Smooth muscle cell (in vitro differentiated cells): ENCODE results near the gene GPR27. TPM values are rescaled to one million over a fixed set of nuclear protein-coding genes. Genes with fewer than 3 reads are reported as not detected.

Experiments
- DNase-seq: peaks from one replicate; lab custom pipeline; 2025; ENCODE audit not compliant: unreplicated experiment; lab: John Stamatoyannopoulos, UW
- H2AFZ ChIP-seq: fragments of 200-600 bp; sonication (generic); 2 replicates; pipeline ENCODE4 v1.6.0; 2016; ENCODE audit warnings: antibody characterized with exemption, low read depth, mild to moderate bottlenecking
- H3F3A ChIP-seq: fragments of 200-600 bp; sonication (generic); 2 replicates; pipeline ENCODE4 v1.6.0; 2017; ENCODE audit warnings: antibody characterized with exemption, low read depth
- H3K27ac ChIP-seq: fragments of 200-600 bp; sonication (generic); 2 replicates; pipeline ENCODE4 v1.5.1; 2016; ENCODE audit warnings: low read depth, mild to moderate bottlenecking
- H3K27me3 ChIP-seq: fragments of 200-600 bp; sonication (generic); 2 replicates; pipeline ENCODE4 v1.6.1; 2016; ENCODE audit warnings: low read depth, mild to moderate bottlenecking
- H3K36me3 ChIP-seq: fragments of 200-600 bp; sonication (generic); 2 replicates; pipeline ENCODE4 v1.5.1; 2016; ENCODE audit warnings: low read depth
- H3K4me1 ChIP-seq: fragments of 200-600 bp; sonication (generic); 2 replicates; pipeline ENCODE4 v1.5.1; 2016; ENCODE audit warnings: low read depth
- H3K4me2 ChIP-seq: fragments of 200-600 bp; sonication (generic); 2 replicates; pipeline ENCODE4 v1.6.0; 2016; ENCODE audit warnings: mild to moderate bottlenecking
- H3K4me3 ChIP-seq: fragments of 200-600 bp; sonication (generic); 2 replicates; pipeline ENCODE4 v1.5.1; 2016; ENCODE audit warnings: mild to moderate bottlenecking
- H3K79me2 ChIP-seq: fragments of 200-600 bp; sonication (generic); 2 replicates; pipeline ENCODE4 v1.6.0; 2016; ENCODE audit warnings: low read depth, mild to moderate bottlenecking
- H3K9ac ChIP-seq: fragments of 200-600 bp; sonication (generic); 2 replicates; pipeline ENCODE4 v1.6.0; 2016; ENCODE audit warnings: low read depth
- H3K9me3 ChIP-seq: fragments of 200-600 bp; sonication (generic); replicated peaks from 2 replicates; pipeline ENCODE4 v1.5.1; 2016; ENCODE audit warnings: low read depth
- H4K20me1 ChIP-seq: fragments of 200-600 bp; sonication (generic); 2 replicates; pipeline ENCODE4 v1.6.0; 2016; ENCODE audit warnings: low read depth
- WGBS: methylation state at CpG from one replicate; pipeline ENCODE4 v1.1.7; 2016; ENCODE audit warnings: low lambda C conversion rate; 5-methylcytosine and 5-hydroxymethylcytosine counted together
- polyA plus RNA-seq: library from polyadenylated mRNA; unstranded; fragments of >200 nt; fragmentation: Nextera tagmentation; extraction: Ambion mirVana; gene quantifications from 2 replicates; pipeline ENCODE4 v1.2.1, GENCODE V29; 2016
- total RNA-seq: library from RNA; depleted of rRNA; stranded (reverse); fragments of >200 nt; gene quantifications from 2 replicates; pipeline ENCODE4 v1.2.3, GENCODE V29; 2014
- TF ChIP-seq, protein P1 (sequence below): fragments of 200-600 bp; sonication (generic); IDR thresholded peaks from 2 replicates; pipeline ENCODE4 v1.5.1; 2017; ENCODE audit warnings: borderline replicate concordance, mild to moderate bottlenecking, antibody characterized with exemption; ENCODE audit not compliant: insufficient read depth, poor library complexity, severe bottlenecking

GPR27 gene, protein sequence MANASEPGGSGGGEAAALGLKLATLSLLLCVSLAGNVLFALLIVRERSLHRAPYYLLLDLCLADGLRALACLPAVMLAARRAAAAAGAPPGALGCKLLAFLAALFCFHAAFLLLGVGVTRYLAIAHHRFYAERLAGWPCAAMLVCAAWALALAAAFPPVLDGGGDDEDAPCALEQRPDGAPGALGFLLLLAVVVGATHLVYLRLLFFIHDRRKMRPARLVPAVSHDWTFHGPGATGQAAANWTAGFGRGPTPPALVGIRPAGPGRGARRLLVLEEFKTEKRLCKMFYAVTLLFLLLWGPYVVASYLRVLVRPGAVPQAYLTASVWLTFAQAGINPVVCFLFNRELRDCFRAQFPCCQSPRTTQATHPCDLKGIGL
- total RNA-seq (0.40 and 1.2 TPM in 2 replicates), polyA plus RNA-seq (0.50 and 0.83 TPM in 2 replicates)

DNA sequence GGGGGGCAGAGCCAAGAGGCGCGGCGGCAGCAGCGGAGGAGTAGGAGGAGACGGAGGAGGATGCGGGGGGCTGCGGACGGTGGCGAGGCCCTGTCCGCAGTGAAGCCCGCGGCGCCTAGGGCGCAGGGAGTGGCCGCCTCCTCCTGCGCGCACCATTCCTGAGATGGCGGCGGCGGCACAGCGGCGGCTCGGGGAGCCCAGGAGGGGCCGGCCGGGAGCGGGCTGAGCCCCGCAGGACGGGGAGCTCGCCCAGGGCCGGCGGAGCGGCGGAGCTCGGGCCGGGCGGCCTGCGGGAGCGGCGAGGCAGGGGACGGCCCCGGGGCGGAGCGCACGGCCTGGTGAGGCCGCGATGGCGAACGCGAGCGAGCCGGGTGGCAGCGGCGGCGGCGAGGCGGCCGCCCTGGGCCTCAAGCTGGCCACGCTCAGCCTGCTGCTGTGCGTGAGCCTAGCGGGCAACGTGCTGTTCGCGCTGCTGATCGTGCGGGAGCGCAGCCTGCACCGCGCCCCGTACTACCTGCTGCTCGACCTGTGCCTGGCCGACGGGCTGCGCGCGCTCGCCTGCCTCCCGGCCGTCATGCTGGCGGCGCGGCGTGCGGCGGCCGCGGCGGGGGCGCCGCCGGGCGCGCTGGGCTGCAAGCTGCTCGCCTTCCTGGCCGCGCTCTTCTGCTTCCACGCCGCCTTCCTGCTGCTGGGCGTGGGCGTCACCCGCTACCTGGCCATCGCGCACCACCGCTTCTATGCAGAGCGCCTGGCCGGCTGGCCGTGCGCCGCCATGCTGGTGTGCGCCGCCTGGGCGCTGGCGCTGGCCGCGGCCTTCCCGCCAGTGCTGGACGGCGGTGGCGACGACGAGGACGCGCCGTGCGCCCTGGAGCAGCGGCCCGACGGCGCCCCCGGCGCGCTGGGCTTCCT, at the start of gene GPR27:
Gene GPR27 (plus strand): TSS at position 155 of the 909 bp plus-strand sequence. CDS start 195 bp downstream, at position 350.
- Histone ChIP-seq H2AFZ (no peak within 1 kb of the TSS), H3K9ac (no peak within 1 kb of the TSS), H4K20me1 (no peaks in the 10 kb centered on the region), H3K4me1 (no peaks in the 10 kb centered on the region), H3K4me3 (peak within 1 kb of the TSS; percentile 45), H3K27ac (no peak within 1 kb of the TSS), H3K27me3 (peaks cover 78% of the 10 kb centered on the region), H3K36me3 (no peaks in the 10 kb centered on the region), H3F3A (no peaks in the 10 kb centered on the region), H3K79me2 (no peaks in the 10 kb centered on the region), H3K4me2 (peak within 1 kb of the TSS; percentile 87), H3K9me3 (no peaks in the 10 kb centered on the region)
- TF ChIP-seq, protein P1, sequence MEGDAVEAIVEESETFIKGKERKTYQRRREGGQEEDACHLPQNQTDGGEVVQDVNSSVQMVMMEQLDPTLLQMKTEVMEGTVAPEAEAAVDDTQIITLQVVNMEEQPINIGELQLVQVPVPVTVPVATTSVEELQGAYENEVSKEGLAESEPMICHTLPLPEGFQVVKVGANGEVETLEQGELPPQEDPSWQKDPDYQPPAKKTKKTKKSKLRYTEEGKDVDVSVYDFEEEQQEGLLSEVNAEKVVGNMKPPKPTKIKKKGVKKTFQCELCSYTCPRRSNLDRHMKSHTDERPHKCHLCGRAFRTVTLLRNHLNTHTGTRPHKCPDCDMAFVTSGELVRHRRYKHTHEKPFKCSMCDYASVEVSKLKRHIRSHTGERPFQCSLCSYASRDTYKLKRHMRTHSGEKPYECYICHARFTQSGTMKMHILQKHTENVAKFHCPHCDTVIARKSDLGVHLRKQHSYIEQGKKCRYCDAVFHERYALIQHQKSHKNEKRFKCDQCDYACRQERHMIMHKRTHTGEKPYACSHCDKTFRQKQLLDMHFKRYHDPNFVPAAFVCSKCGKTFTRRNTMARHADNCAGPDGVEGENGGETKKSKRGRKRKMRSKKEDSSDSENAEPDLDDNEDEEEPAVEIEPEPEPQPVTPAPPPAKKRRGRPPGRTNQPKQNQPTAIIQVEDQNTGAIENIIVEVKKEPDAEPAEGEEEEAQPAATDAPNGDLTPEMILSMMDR, result no peak
- 1% methylated on average over 57 of the region's 131 CpGs for WGBS
- DNase-seq, result peak; percentile 13

- no peak for DNase-seq
- Histone ChIP-seq H2AFZ (no peak overlapping the region), H3K9ac (no peak overlapping the region), H3F3A (no peaks in the 10 kb centered on the region), H4K20me1 (no peaks in the 10 kb centered on the region), H3K4me3 (no peak overlapping the region), H3K4me2 (no peak overlapping the region), H3K27ac (no peak overlapping the region), H3K9me3 (no peaks in the 10 kb centered on the region), H3K27me3 (no peaks in the 10 kb centered on the region), H3K4me1 (peaks cover 3% of the 10 kb centered on the region), H3K36me3 (no peaks in the 10 kb centered on the region), H3K79me2 (no peaks in the 10 kb centered on the region)
- TF ChIP-seq, protein P1, result no peak
Observed at GRCh38 chr3:71704915-71705314, 48.7 kb upstream of the GPR27 start.

DNA sequence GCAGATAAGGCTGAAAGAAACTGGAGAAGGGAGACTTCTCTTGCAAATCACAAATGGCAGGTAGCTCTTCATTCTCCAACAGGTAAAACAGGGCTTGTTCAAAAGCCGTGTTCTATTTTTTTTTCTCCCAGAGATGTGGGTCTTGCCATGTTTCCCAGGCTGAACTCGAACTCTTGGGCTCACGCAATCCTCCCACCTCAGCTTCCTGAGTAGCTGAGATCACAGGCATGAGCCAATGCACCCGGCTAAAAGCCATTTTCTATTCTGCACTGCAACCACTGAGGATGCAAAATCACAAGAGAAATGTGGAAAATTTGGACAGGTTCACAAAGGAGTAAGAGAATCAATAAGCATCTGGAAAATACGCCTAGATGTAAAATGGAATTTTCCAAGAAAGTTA, 48.0 kb upstream of the GPR27 start:
- no peak overlapping the region for H3K4me2 ChIP-seq
- peaks cover 3% of the 10 kb centered on the region for H3K4me1 ChIP-seq
- no peaks in the 10 kb centered on the region for H4K20me1 ChIP-seq
- no peak overlapping the region for H2AFZ ChIP-seq
- 92% methylated on average over 5 of the region's 5 CpGs for WGBS
- H3F3A ChIP-seq, result no peaks in the 10 kb centered on the region
- DNase-seq, result no peak
- TF ChIP-seq, protein P1, result no peak
- no peak overlapping the region for H3K9ac ChIP-seq
- no peaks in the 10 kb centered on the region for H3K79me2 ChIP-seq
- no peak overlapping the region for H3K4me3 ChIP-seq
- no peaks in the 10 kb centered on the region for H3K27me3 ChIP-seq
- H3K27ac ChIP-seq, result no peak overlapping the region
- H3K36me3 ChIP-seq, result no peaks in the 10 kb centered on the region
- no peaks in the 10 kb centered on the region for H3K9me3 ChIP-seq
